ENCODE results near the gene N4BP2L2. TPM values are rescaled to one million over a fixed set of nuclear protein-coding genes. Genes with fewer than 3 reads are reported as not detected.

The N4BP2L2 gene
- polyA plus RNA-seq, 10 donors = 65.6 to 169 (median 105) TPM

Other genes with a start within 250 kb of the N4BP2L2 start
- gene ZAR1L, start 223.4 kb downstream of the N4BP2L2 start, polyA plus RNA-seq (ENCODE audit: insufficient read length in 10 of 10) = not detected
- 1 to 10 TPM; 1.5 to 7.5 (median 3.0) TPM for gene BRCA2, start 223.3 kb downstream of the N4BP2L2 start, polyA plus RNA-seq (ENCODE audit: insufficient read length in 10 of 10)
- 10 to 100 TPM in 3 of 10 donors, 1 to 10 TPM in 7; 4.8 to 10.4 (median 7.2) TPM for gene N4BP2L1, start 110.7 kb downstream of the N4BP2L2 start, polyA plus RNA-seq (ENCODE audit: insufficient read length in 10 of 10)
- 10 to 100 TPM; 34.1 to 50.4 (median 40.8) TPM for gene PDS5B, start 47.7 kb upstream of the N4BP2L2 start, polyA plus RNA-seq (ENCODE audit: insufficient read length in 10 of 10)